GM18870 (cell line): Measurements from ENCODE around the gene CMTM5.
"Not testable (repeated sequence)": the region's sequence is repeated elsewhere in the genome, so short reads cannot be mapped to it uniquely, and the experiment has no call there.

Experiments
- ATAC-seq: cut with Tn5 transposase; IDR thresholded peaks from one replicate; pipeline ENCODE4 v1.9.1; 2021; ENCODE audit warnings: moderate library complexity; ENCODE audit not compliant: unreplicated experiment

Gene CMTM5

GRCh38 chr14:23411563-23412525 lies 35.0 kb downstream of the CMTM5 start:
- ATAC-seq = no peak

- ATAC-seq = no peak
Measured at GRCh38 chr14:23413681-23414080, 36.8 kb downstream of the CMTM5 start.

GRCh38 chr14:23414254-23414653 lies 37.4 kb downstream of the CMTM5 start:
- no peak for ATAC-seq

GRCh38 chr14:23414906-23415820 lies 38.3 kb downstream of the CMTM5 start:
- ATAC-seq = no peak

GRCh38 chr14:23415821-23416778 lies 39.3 kb downstream of the CMTM5 start:
- no peak for ATAC-seq

GRCh38 chr14:23416801-23417200 lies 40.0 kb downstream of the CMTM5 start:
- no peak for ATAC-seq

GRCh38 chr14:23417269-23417668 lies 40.4 kb downstream of the CMTM5 start:
- ATAC-seq = not testable (repeated sequence)

- ATAC-seq = no peak
Measured at GRCh38 chr14:23418021-23418420, 41.2 kb downstream of the CMTM5 start.

- ATAC-seq = not testable (repeated sequence)
Measured at GRCh38 chr14:23419646-23420045, 42.8 kb downstream of the CMTM5 start.

GRCh38 chr14:23421594-23421993 lies 44.7 kb downstream of the CMTM5 start:
- ATAC-seq = no peak

GRCh38 chr14:23423657-23424056 lies 46.8 kb downstream of the CMTM5 start:
- ATAC-seq = no peak

- no peak for ATAC-seq
Measured at GRCh38 chr14:23425169-23425568, 48.3 kb downstream of the CMTM5 start.

- not testable (repeated sequence) for ATAC-seq
Measured at GRCh38 chr14:23425798-23426197, 49.0 kb downstream of the CMTM5 start.

- ATAC-seq = no peak
Measured at GRCh38 chr14:23428686-23429495, 52.0 kb downstream of the CMTM5 start.
